ENCODE measurements around the gene CERS3.

DNA sequence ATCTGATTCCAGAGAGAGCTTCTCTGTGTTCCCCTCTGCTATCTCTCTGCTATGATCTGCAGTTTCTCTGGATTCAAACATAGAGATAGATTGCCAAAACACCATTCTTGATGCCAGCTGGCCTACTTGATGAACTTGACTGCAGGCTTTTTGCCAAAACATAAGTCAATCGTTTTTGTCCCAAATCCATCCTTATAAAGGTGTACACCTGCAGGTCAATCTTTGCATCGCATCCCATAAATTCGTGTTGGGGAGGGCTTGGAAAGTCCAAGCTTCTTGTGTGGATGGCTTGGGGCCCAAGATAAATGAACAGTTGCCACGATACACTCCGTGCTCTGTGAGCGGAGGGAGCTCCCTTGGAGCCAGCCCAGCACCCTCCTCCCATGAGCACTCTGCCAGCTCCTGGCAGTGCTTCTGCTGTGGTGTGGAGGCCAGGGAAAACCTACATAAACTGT lies 2.7 kb downstream of the CERS3 start:
- no peak for TF ChIP-seq EZH2 (IDR thresholded peaks at IDR 0.05; ENCODE audit: borderline replicate concordance, low read depth, low read length, poor library complexity, severe bottlenecking)
- TF ChIP-seq, protein P1, sequence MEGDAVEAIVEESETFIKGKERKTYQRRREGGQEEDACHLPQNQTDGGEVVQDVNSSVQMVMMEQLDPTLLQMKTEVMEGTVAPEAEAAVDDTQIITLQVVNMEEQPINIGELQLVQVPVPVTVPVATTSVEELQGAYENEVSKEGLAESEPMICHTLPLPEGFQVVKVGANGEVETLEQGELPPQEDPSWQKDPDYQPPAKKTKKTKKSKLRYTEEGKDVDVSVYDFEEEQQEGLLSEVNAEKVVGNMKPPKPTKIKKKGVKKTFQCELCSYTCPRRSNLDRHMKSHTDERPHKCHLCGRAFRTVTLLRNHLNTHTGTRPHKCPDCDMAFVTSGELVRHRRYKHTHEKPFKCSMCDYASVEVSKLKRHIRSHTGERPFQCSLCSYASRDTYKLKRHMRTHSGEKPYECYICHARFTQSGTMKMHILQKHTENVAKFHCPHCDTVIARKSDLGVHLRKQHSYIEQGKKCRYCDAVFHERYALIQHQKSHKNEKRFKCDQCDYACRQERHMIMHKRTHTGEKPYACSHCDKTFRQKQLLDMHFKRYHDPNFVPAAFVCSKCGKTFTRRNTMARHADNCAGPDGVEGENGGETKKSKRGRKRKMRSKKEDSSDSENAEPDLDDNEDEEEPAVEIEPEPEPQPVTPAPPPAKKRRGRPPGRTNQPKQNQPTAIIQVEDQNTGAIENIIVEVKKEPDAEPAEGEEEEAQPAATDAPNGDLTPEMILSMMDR (conservative IDR thresholded peaks at IDR 0.05; ENCODE audit: low read depth, low read length) = no peak

Measured in A673 (cell line).